B cell (primary cell): ENCODE measurements around the gene GATAD2A. TPM values are rescaled to one million over a fixed set of nuclear protein-coding genes. Genes with fewer than 3 reads are reported as not detected.

Source experiments
- ATAC-seq: fragments of 200-7000 bp; cut with Tn5 transposase; one replicate; pipeline ENCODE4 v1.10.0; 2021; ENCODE audit warnings: low read depth, mild to moderate bottlenecking, moderate number of reproducible peaks, moderate library complexity
- CTCF ChIA-PET: fragments of 350-600 bp; sonication (Branson Sonifier 250); formaldehyde crosslinking; loops from one replicate; lab custom pipeline; 2021; ENCODE audit warnings: antibody characterized with exemption, inconsistent platforms; lab: Charles Lee
- POLR2A ChIA-PET: fragments of 350-600 bp; sonication (Branson Sonifier 250); formaldehyde crosslinking; loops from one replicate; lab custom pipeline; 2021; ENCODE audit warnings: antibody characterized with exemption; lab: Charles Lee
- DNase-seq: peaks from one replicate; pipeline ENCODE4 v3.0.0; 2013
- H2AFZ ChIP-seq: 2 replicates; pipeline ENCODE4 v1.6.1; 2012; ENCODE audit warnings: mild to moderate bottlenecking, low read depth, low read length; ENCODE audit not compliant: insufficient read depth, poor library complexity, severe bottlenecking
- H3K27ac ChIP-seq, 2 donors: 1 replicate in 1 of 2; 2 replicates in 1 of 2; pipeline ENCODE4 v1.5.1; 2012 to 2013; ENCODE audit warnings: low read length in 2 of 2, mild to moderate bottlenecking in 2 of 2, moderate library complexity in 1 of 2
- H3K27me3 ChIP-seq, 4 experiments: fragments of 200-600 bp in 1 of 4; sonication (generic) in 1 of 4; replicated peaks in 1 of 4; 1 replicate in 2 of 4; 2 replicates in 2 of 4; pipeline versions ENCODE4 v1.6.1 to v1.7.0; 2013 to 2016; ENCODE audit warnings: low read length in 3 of 4, mild to moderate bottlenecking in 2 of 4, mixed read lengths in 1 of 4, moderate library complexity in 1 of 4; ENCODE audit not compliant: insufficient read depth in 4 of 4, control insufficient read depth in 3 of 4; ENCODE audit errors: control extremely low read depth in 1 of 4
- H3K36me3 ChIP-seq, 2 experiments: replicated peaks in 1 of 2; 1 replicate in 1 of 2; 2 replicates in 1 of 2; pipeline versions ENCODE4 v1.6.1 to v1.7.1; 2013; ENCODE audit warnings: low read length in 1 of 2; ENCODE audit not compliant: insufficient read depth in 2 of 2, control insufficient read depth in 1 of 2; ENCODE audit errors: control extremely low read depth in 1 of 2, extremely low read depth in 1 of 2
- H3K4me1 ChIP-seq, 2 donors: fragments of 200-600 bp in 1 of 2; sonication (generic) in 1 of 2; 1 replicate in 1 of 2; 2 replicates in 1 of 2; pipeline versions ENCODE4 v1.5.1 to v1.6.1; 2013 to 2017; ENCODE audit warnings: low read length in 2 of 2; ENCODE audit not compliant: control insufficient read depth in 2 of 2, insufficient read depth in 2 of 2
- H3K4me2 ChIP-seq: replicated peaks from 2 replicates; pipeline ENCODE3; 2012; ENCODE audit warnings: mild to moderate bottlenecking, low read depth, low read length; ENCODE audit not compliant: poor library complexity, severe bottlenecking
- H3K4me3 ChIP-seq, 5 experiments: fragments of 200-600 bp in 1 of 5; sonication (generic) in 1 of 5; 1 replicate in 3 of 5; 2 replicates in 2 of 5; pipeline versions ENCODE4 v1.5.1 to v1.7.0; 2011 to 2016; ENCODE audit warnings: low read length in 4 of 5, mild to moderate bottlenecking in 4 of 5, low read depth in 2 of 5, control low read depth in 1 of 5, moderate library complexity in 1 of 5; ENCODE audit not compliant: insufficient read depth in 1 of 5; ENCODE audit errors: control extremely low read depth in 1 of 5, extremely low read depth in 1 of 5
- H3K79me2 ChIP-seq: fragments of 200-600 bp; sonication (generic); one replicate; pipeline ENCODE4 v1.6.0; 2016; ENCODE audit warnings: low read length; ENCODE audit not compliant: control insufficient read depth, insufficient read depth
- H3K9ac ChIP-seq: fragments of 200-600 bp; sonication (generic); 2 replicates; pipeline ENCODE4 v1.6.1; 2017; ENCODE audit warnings: mild to moderate bottlenecking, low read length, moderate library complexity
- H3K9me3 ChIP-seq, 3 donors: one replicate each; pipeline versions ENCODE4 v1.6.1 to v1.7.1; 2013; ENCODE audit warnings: low read length in 2 of 3; ENCODE audit not compliant: control insufficient read depth in 2 of 3, insufficient read depth in 1 of 3; ENCODE audit errors: control extremely low read depth in 1 of 3
- H4K20me1 ChIP-seq: 2 replicates; pipeline ENCODE4 v1.6.0; 2012; ENCODE audit warnings: mild to moderate bottlenecking, low read length; ENCODE audit not compliant: insufficient read depth, control insufficient read depth, poor library complexity, severe bottlenecking
- H3K27ac Mint-ChIP-seq: one replicate; pipeline ENCODE4 v1.8.0; 2021; ENCODE audit warnings: mixed read lengths
- H3K27me3 Mint-ChIP-seq: one replicate; pipeline ENCODE4 v1.8.0; 2021; ENCODE audit warnings: mixed read lengths
- H3K4me1 Mint-ChIP-seq: one replicate; pipeline ENCODE4 v1.8.0; 2021; ENCODE audit warnings: mixed read lengths
- H3K4me3 Mint-ChIP-seq: one replicate; pipeline ENCODE4 v1.8.0; 2021; ENCODE audit warnings: mixed read lengths
- H3K9me3 Mint-ChIP-seq: one replicate; pipeline ENCODE4 v1.8.0; 2022; ENCODE audit warnings: mixed read lengths; ENCODE audit not compliant: insufficient read depth
- EZH2 ChIP-seq: IDR thresholded peaks from 2 replicates; pipeline ENCODE4 v1.6.1; 2012; ENCODE audit warnings: borderline replicate concordance, low read depth, mild to moderate bottlenecking, moderate library complexity, low read length; ENCODE audit not compliant: insufficient read depth, poor library complexity, severe bottlenecking
- WGBS: methylation state at CpG from one replicate; pipeline ENCODE4 v1.1.5; 2013; ENCODE audit warnings: missing lambda C conversion rate; ENCODE audit not compliant: insufficient coverage; 5-methylcytosine and 5-hydroxymethylcytosine counted together
- intact Hi-C: fragments of 100-400 bp; cut with micrococcal nuclease; formaldehyde crosslinking; loops from one replicate; pipeline ENCODE4 v1.10.0; 2022
- polyA plus RNA-seq: library from polyadenylated mRNA; depleted of rRNA; stranded (reverse); fragments of >200 nt; gene quantifications from 2 replicates; pipeline ENCODE4 v1.2.3, GENCODE V29; 2012
- total RNA-seq, 2 donors: library from RNA; stranded (reverse); fragments of 120-200 nt in 1 of 2; gene quantifications; 1 replicate in 1 of 2; 2 replicates in 1 of 2; pipeline versions ENCODE4 v1.2.3 to v1.2.4, GENCODE V29; 2013 to 2022
- TF ChIP-seq, protein P1 (sequence below): fragments of 200-600 bp; IDR thresholded peaks from one replicate; pipeline ENCODE4 v1.8.0; 2022; ENCODE audit warnings: antibody characterized with exemption, mild to moderate bottlenecking

GATAD2A gene
- total and polyA plus RNA-seq, 2 donors (not counting 1 experiment from before 2014, with no cell fraction given) = 28.8 to 76.3 TPM

DNA sequence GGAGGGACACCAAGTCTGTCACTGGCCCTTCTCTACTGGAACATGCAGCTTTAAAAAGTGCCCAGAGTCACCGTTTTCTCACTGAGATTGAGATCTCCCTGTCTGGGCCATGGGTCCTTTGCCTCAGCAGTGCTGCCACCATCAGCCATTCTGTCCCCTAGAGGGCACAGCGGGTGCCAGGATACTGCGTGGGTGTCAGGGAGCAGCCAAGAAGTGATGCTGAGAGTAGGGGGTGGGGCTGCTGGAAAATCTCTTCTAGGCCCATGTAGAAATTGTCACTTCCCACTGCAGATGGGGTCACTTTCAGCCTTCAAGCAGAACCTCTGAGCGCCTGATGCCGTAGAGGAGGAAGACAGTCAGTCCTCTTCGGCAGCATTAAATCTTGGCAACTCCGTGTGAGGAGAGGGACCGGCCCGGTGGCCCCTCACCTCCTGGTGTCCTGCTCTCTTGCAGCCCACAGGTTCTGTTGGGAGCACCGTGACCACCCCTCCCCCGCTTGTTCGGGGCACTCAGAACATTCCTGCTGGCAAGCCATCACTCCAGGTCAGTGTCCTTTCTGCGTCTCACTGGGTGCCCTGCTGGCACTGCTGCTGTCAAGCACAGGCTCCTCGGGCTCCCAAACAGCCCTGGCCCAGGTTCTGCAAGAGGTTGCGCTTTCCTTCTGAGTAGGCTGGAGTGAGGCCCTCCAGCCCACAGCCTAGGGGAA, 88.5 kb downstream of the GATAD2A start:
- H3K79me2 ChIP-seq = peaks cover 73% of the 10 kb centered on the region

More for the DNA sequence above, 88.5 kb downstream of the GATAD2A start:
- ATAC-seq (no peak), DNase-seq (no peak)
- H3K4me3 Mint-ChIP-seq = no peak overlapping the region
- POLR2A ChIA-PET = interaction anchor here (0.6 kb wide), 1 partner anchor 76 kb away, joined by 5 read pairs; no protein-coding TSS in a partner anchor
- Histone ChIP-seq H3K9me3 (no peaks in the 10 kb centered on the region), H3K4me3 (no peak overlapping the region), H3K4me2 (no peak overlapping the region), H3K9ac (no peak overlapping the region), H3K36me3 (peaks cover 0 to 60% of the 10 kb centered on the region in 2 experiments), H3K4me1 (peaks cover 17% of the 10 kb centered on the region in 2 donors), H3K27me3 (no peaks in the 10 kb centered on the region), H3K27ac (no peak overlapping the region), H4K20me1 (peaks cover 12% of the 10 kb centered on the region), H2AFZ (no peak overlapping the region)
- H3K27ac Mint-ChIP-seq = no peak overlapping the region
- CTCF ChIA-PET = interaction anchor here (6.6 to 9.6 kb wide), 2 partner anchors 86 to 128 kb away, joined by 91 to 301 read pairs; partner anchors contain the start of gene GATAD2A
- no peaks in the 10 kb centered on the region for H3K27me3 Mint-ChIP-seq
- no peaks in the 10 kb centered on the region for H3K9me3 Mint-ChIP-seq
- H3K4me1 Mint-ChIP-seq = peaks cover 17% of the 10 kb centered on the region
- TF ChIP-seq, protein P1, sequence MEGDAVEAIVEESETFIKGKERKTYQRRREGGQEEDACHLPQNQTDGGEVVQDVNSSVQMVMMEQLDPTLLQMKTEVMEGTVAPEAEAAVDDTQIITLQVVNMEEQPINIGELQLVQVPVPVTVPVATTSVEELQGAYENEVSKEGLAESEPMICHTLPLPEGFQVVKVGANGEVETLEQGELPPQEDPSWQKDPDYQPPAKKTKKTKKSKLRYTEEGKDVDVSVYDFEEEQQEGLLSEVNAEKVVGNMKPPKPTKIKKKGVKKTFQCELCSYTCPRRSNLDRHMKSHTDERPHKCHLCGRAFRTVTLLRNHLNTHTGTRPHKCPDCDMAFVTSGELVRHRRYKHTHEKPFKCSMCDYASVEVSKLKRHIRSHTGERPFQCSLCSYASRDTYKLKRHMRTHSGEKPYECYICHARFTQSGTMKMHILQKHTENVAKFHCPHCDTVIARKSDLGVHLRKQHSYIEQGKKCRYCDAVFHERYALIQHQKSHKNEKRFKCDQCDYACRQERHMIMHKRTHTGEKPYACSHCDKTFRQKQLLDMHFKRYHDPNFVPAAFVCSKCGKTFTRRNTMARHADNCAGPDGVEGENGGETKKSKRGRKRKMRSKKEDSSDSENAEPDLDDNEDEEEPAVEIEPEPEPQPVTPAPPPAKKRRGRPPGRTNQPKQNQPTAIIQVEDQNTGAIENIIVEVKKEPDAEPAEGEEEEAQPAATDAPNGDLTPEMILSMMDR = no peak
- TF ChIP-seq EZH2 = no peak
- WGBS = 93% methylated on average over 15 of the region's 15 CpGs
- intact Hi-C loops = no loop called here
